Panc1 (cell line): ENCODE measurements around the gene ZBED4.

Experiments used
- CTCF ChIP-seq: fragments of 450-650 bp; IDR thresholded peaks from 2 replicates; pipeline ENCODE4 v1.5.1; 2017; ENCODE audit warnings: mild to moderate bottlenecking
- POLR2AphosphoS5 ChIP-seq: IDR thresholded peaks from 2 replicates; pipeline ENCODE4 v1.6.1; 2012; ENCODE audit warnings: mild to moderate bottlenecking, low read depth, low read length, moderate library complexity
- REST ChIP-seq, 2 experiments: IDR thresholded peaks; 2 replicates each; pipeline ENCODE4 v1.6.1; 2011 to 2012; ENCODE audit warnings: low read depth in 2 of 2, control low read depth in 1 of 2, low read length in 1 of 2, mild to moderate bottlenecking in 1 of 2, moderate library complexity in 1 of 2; ENCODE audit not compliant: insufficient read depth in 1 of 2
- SIN3A ChIP-seq: IDR thresholded peaks from 2 replicates; pipeline ENCODE4 v1.6.1; 2012; ENCODE audit warnings: low read depth, mild to moderate bottlenecking, low read length, moderate library complexity, borderline replicate concordance; ENCODE audit not compliant: insufficient read depth

GRCh38 chr22:49896201-49896600 is 42.6 kb downstream of the ZBED4 start:
- no peak for TF ChIP-seq POLR2AphosphoS5
- TF ChIP-seq CTCF = no peak
- TF ChIP-seq REST (IDR thresholded peaks at IDR 0.05; ENCODE audit: insufficient read depth in 1 of 2, low read depth in 2 of 2, low read length in 1 of 2) = no peak
- no peak for TF ChIP-seq SIN3A
